Smooth muscle cell (in vitro differentiated cells): Measurements from ENCODE around the gene ATG16L2. TPM values are rescaled to one million over a fixed set of nuclear protein-coding genes. Genes with fewer than 3 reads are reported as not detected.
A peak's percentile ranks its signal among the peaks of the same experiment; 100 is the strongest.

Experiments
- DNase-seq: peaks from one replicate; lab custom pipeline; 2025; ENCODE audit not compliant: unreplicated experiment; lab: John Stamatoyannopoulos, UW
- H2AFZ ChIP-seq: fragments of 200-600 bp; sonication (generic); 2 replicates; pipeline ENCODE4 v1.6.0; 2016; ENCODE audit warnings: antibody characterized with exemption, low read depth, mild to moderate bottlenecking
- H3F3A ChIP-seq: fragments of 200-600 bp; sonication (generic); 2 replicates; pipeline ENCODE4 v1.6.0; 2017; ENCODE audit warnings: antibody characterized with exemption, low read depth
- H3K27ac ChIP-seq: fragments of 200-600 bp; sonication (generic); 2 replicates; pipeline ENCODE4 v1.5.1; 2016; ENCODE audit warnings: low read depth, mild to moderate bottlenecking
- H3K27me3 ChIP-seq: fragments of 200-600 bp; sonication (generic); 2 replicates; pipeline ENCODE4 v1.6.1; 2016; ENCODE audit warnings: low read depth, mild to moderate bottlenecking
- H3K36me3 ChIP-seq: fragments of 200-600 bp; sonication (generic); 2 replicates; pipeline ENCODE4 v1.5.1; 2016; ENCODE audit warnings: low read depth
- H3K4me1 ChIP-seq: fragments of 200-600 bp; sonication (generic); 2 replicates; pipeline ENCODE4 v1.5.1; 2016; ENCODE audit warnings: low read depth
- H3K4me2 ChIP-seq: fragments of 200-600 bp; sonication (generic); 2 replicates; pipeline ENCODE4 v1.6.0; 2016; ENCODE audit warnings: mild to moderate bottlenecking
- H3K4me3 ChIP-seq: fragments of 200-600 bp; sonication (generic); 2 replicates; pipeline ENCODE4 v1.5.1; 2016; ENCODE audit warnings: mild to moderate bottlenecking
- H3K79me2 ChIP-seq: fragments of 200-600 bp; sonication (generic); 2 replicates; pipeline ENCODE4 v1.6.0; 2016; ENCODE audit warnings: low read depth, mild to moderate bottlenecking
- H3K9ac ChIP-seq: fragments of 200-600 bp; sonication (generic); 2 replicates; pipeline ENCODE4 v1.6.0; 2016; ENCODE audit warnings: low read depth
- H3K9me3 ChIP-seq: fragments of 200-600 bp; sonication (generic); replicated peaks from 2 replicates; pipeline ENCODE4 v1.5.1; 2016; ENCODE audit warnings: low read depth
- H4K20me1 ChIP-seq: fragments of 200-600 bp; sonication (generic); 2 replicates; pipeline ENCODE4 v1.6.0; 2016; ENCODE audit warnings: low read depth
- CTCF ChIP-seq: fragments of 200-600 bp; sonication (generic); IDR thresholded peaks from 2 replicates; pipeline ENCODE4 v1.5.1; 2017; ENCODE audit warnings: borderline replicate concordance, mild to moderate bottlenecking, antibody characterized with exemption; ENCODE audit not compliant: insufficient read depth, poor library complexity, severe bottlenecking
- WGBS: methylation state at CpG from one replicate; pipeline ENCODE4 v1.1.7; 2016; ENCODE audit warnings: low lambda C conversion rate; 5-methylcytosine and 5-hydroxymethylcytosine counted together
- polyA plus RNA-seq: library from polyadenylated mRNA; unstranded; fragments of >200 nt; fragmentation: Nextera tagmentation; extraction: Ambion mirVana; gene quantifications from 2 replicates; pipeline ENCODE4 v1.2.1, GENCODE V29; 2016
- total RNA-seq: library from RNA; depleted of rRNA; stranded (reverse); fragments of >200 nt; gene quantifications from 2 replicates; pipeline ENCODE4 v1.2.3, GENCODE V29; 2014

The ATG16L2 gene
- total and polyA plus RNA-seq, 2 experiments from 2014 or later: 7.4 to 9.3 TPM

GRCh38 chr11:72815110-72815618 is 953 bp downstream of the ATG16L2 start:
- H3K79me2 ChIP-seq: peaks cover 8% of the 10 kb centered on the region
- H3K9me3 ChIP-seq: no peaks in the 10 kb centered on the region
- WGBS: 46% methylated on average over 13 of the region's 13 CpGs
- no peak for TF ChIP-seq CTCF
- H3K4me2 ChIP-seq: peak overlapping the region; percentile 99
- peak overlapping the region; percentile 72 for H3K4me3 ChIP-seq
- no peaks in the 10 kb centered on the region for H3K27me3 ChIP-seq
- peak overlapping the region; percentile 99 for H3K9ac ChIP-seq
- H3K27ac ChIP-seq: peak overlapping the region; percentile 99
- H2AFZ ChIP-seq: peak overlapping the region; percentile 2
- DNase-seq: no peak
- H3F3A ChIP-seq: no peaks in the 10 kb centered on the region
- no peaks in the 10 kb centered on the region for H3K36me3 ChIP-seq
- no peaks in the 10 kb centered on the region for H4K20me1 ChIP-seq
- H3K4me1 ChIP-seq: peaks cover 15% of the 10 kb centered on the region

DNA sequence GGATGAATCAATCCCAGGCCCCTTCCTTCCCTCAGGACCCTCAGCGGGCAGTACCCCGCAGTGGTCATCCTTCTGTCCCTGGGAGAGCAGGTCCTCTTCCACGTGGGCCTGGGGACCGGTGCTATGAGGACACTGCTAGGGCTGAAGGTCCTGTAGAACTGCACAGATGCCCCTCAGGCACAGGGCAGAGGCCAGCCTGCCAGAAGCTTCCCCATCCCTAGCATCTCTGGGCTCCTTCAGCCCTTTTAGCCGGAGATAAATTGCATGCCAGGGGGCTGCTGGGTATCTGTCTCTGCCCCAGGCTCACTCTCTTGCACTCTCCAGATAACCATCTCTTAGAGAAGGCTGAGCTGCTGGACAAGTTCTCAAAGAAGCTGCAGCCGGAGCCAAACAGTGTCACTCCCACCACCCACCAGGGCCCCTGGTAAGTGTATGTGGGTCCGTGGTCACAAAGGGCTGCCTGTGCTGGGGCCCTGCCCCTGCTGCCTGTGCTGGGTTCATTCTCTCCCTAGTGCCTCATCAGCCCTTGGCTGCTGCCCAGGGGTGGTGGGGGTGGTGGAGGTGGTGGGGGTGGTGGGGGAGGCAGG is 2.3 kb downstream of the ATG16L2 start:
- no peaks in the 10 kb centered on the region for H3K9me3 ChIP-seq
- no peak overlapping the region for H3K9ac ChIP-seq
- 58% methylated on average over 7 of the region's 7 CpGs for WGBS
- no peaks in the 10 kb centered on the region for H3K36me3 ChIP-seq
- H2AFZ ChIP-seq: no peak overlapping the region
- no peak overlapping the region for H3K27ac ChIP-seq
- DNase-seq: no peak
- no peaks in the 10 kb centered on the region for H3K27me3 ChIP-seq
- peak overlapping the region; percentile 38 for H3K4me2 ChIP-seq
- H3F3A ChIP-seq: no peaks in the 10 kb centered on the region
- H3K79me2 ChIP-seq: peaks cover 8% of the 10 kb centered on the region
- H3K4me1 ChIP-seq: peaks cover 18% of the 10 kb centered on the region
- no peaks in the 10 kb centered on the region for H4K20me1 ChIP-seq
- no peak overlapping the region for H3K4me3 ChIP-seq
- no peak for TF ChIP-seq CTCF

DNA sequence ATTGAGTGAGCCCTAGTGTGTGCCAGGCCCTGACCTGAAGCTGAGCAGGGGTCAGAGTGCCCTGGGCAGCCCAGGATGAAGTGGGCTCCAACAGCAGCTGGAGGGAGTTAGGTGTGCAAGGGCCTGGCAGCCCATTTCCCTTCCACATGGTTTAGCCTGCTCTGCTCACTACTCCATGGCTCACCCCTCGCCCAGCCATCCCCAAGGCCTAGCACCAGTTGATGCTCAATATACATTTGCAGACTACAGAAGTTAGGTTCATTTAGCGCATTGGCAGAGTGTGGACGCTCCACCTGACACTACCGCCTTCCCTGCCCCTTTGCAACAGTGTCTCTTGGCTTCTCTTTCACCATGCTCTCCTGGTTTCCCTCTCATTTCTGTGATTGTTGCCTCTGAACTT is 3.8 kb downstream of the ATG16L2 start:
- H4K20me1 ChIP-seq: no peaks in the 10 kb centered on the region
- H3K79me2 ChIP-seq: no peaks in the 10 kb centered on the region
- WGBS: 100% methylated on average over 4 of the region's 4 CpGs
- no peak overlapping the region for H3K9ac ChIP-seq
- H3K27me3 ChIP-seq: no peaks in the 10 kb centered on the region
- H3F3A ChIP-seq: no peaks in the 10 kb centered on the region
- H3K27ac ChIP-seq: no peak overlapping the region
- TF ChIP-seq CTCF: no peak
- no peak overlapping the region for H2AFZ ChIP-seq
- H3K4me2 ChIP-seq: no peak overlapping the region
- H3K9me3 ChIP-seq: no peaks in the 10 kb centered on the region
- no peaks in the 10 kb centered on the region for H3K36me3 ChIP-seq
- H3K4me1 ChIP-seq: peaks cover 22% of the 10 kb centered on the region
- no peak overlapping the region for H3K4me3 ChIP-seq
- DNase-seq: no peak

- Histone ChIP-seq H3K27ac (no peak overlapping the region), H3K36me3 (no peaks in the 10 kb centered on the region), H3K27me3 (no peaks in the 10 kb centered on the region), H3K9ac (no peak overlapping the region), H3K4me2 (no peak overlapping the region), H4K20me1 (no peaks in the 10 kb centered on the region), H3K4me1 (peaks cover 15% of the 10 kb centered on the region), H3K4me3 (no peak overlapping the region), H3F3A (no peaks in the 10 kb centered on the region), H3K9me3 (no peaks in the 10 kb centered on the region), H2AFZ (no peak overlapping the region), H3K79me2 (no peaks in the 10 kb centered on the region)
- no peak for TF ChIP-seq CTCF
- 80% methylated on average over 4 of the region's 4 CpGs for WGBS
- DNase-seq: no peak
Measured at GRCh38 chr11:72818971-72819370, 4.8 kb downstream of the ATG16L2 start.
